Right cardiac atrium (tissue), 5 donors: ENCODE results near the gene OR7C2. TPM values are rescaled to one million over a fixed set of nuclear protein-coding genes. Genes with fewer than 3 reads are reported as not detected.

Experiments used
- ATAC-seq, 2 donors: fragments of 200-7000 bp; cut with Tn5 transposase; one replicate each; pipeline versions ENCODE4 v1.8.0 to v1.9.1; 2020; ENCODE audit warnings: moderate library complexity in 2 of 2, mild to moderate bottlenecking in 1 of 2
- DNase-seq, 3 donors: peaks; one replicate each; pipeline ENCODE4 v3.0.0-alpha.2; 2020
- H3K27ac ChIP-seq: one replicate; pipeline ENCODE4 v1.5.1; 2013; ENCODE audit warnings: mild to moderate bottlenecking, low read length, control low read depth, moderate library complexity
- H3K27me3 ChIP-seq: one replicate; pipeline ENCODE4 v1.6.1; 2013; ENCODE audit not compliant: control insufficient read depth, insufficient read depth
- H3K4me1 ChIP-seq: one replicate; pipeline ENCODE4 v1.6.1; 2013; ENCODE audit warnings: low read length; ENCODE audit not compliant: control insufficient read depth, insufficient read depth
- H3K4me3 ChIP-seq: one replicate; pipeline ENCODE4 v1.5.1; 2013; ENCODE audit warnings: low read length, control low read depth
- H3K9me3 ChIP-seq: one replicate; pipeline ENCODE4 v1.6.1; 2013; ENCODE audit warnings: low read length; ENCODE audit not compliant: control insufficient read depth
- WGBS: extraction: QIAGEN DNeasy Blood & Tissue Kit; methylation state at CpG from one replicate; pipeline ENCODE4 v1.1.7; 2013; 5-methylcytosine and 5-hydroxymethylcytosine counted together
- intact Hi-C, 4 donors: fragments of 100-400 bp; cut with DNase I; formaldehyde crosslinking; loops; one replicate each; pipeline versions ENCODE4 v1.11.0 to v1.14.0; 2022 to 2023
- polyA plus RNA-seq: library from polyadenylated mRNA; stranded (reverse); fragments of 200-250 nt; gene quantifications from one replicate; pipeline ENCODE4 v1.2.3, GENCODE V29; 2013
- total RNA-seq, 4 donors: library from RNA; stranded (reverse); fragmentation: NEBNext Ultra II Directional; extraction: Animal tissue kit (Norgen Biotek cat#: 25700); gene quantifications; one replicate each; pipeline ENCODE4 v1.2.1, GENCODE V29; 2021
- donor health status: healthy with polysubstance abuse.
- donor health status: DM: no; HTN: yes; CAD: no.
- donor health status: DM: no; HTN: no; CAD: no.
- donor health status: DM: no; HTN: yes; CAD: no; lungs with severe emphysema.
- donor health status: DM: yes; HTN: yes; CAD: no.

Gene OR7C2
- total and polyA plus RNA-seq, 5 donors, result not detected

DNA sequence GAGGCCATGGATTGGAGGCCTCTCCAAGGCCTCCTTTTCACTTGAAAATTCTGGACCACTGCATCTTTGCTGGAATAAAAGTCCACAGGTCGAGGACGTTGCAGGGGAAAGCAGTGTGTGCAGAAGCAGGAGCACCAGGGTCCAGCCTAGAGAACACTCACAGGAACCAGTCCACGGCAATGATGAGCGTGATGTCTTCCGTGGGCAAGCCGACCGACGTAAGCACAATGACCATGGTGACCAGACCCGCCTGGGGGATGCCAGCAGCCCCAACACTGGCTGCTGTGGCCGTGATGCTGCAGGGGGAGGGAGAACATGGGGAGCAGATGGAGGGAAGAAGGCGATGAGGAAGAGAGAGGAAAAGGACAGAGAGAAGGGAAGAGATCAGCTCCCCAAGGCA, 11.5 kb downstream of the OR7C2 start:
- no peaks in the 10 kb centered on the region for H3K27me3 ChIP-seq
- H3K9me3 ChIP-seq, result no peaks in the 10 kb centered on the region
- DNase-seq (no peak), ATAC-seq (no peak)
- H3K27ac ChIP-seq, result no peak overlapping the region
- no peak overlapping the region for H3K4me3 ChIP-seq
- no peaks in the 10 kb centered on the region for H3K4me1 ChIP-seq
- intact Hi-C loops, result no loop called here
- WGBS, result 81% methylated on average over 11 of the region's 11 CpGs

DNA sequence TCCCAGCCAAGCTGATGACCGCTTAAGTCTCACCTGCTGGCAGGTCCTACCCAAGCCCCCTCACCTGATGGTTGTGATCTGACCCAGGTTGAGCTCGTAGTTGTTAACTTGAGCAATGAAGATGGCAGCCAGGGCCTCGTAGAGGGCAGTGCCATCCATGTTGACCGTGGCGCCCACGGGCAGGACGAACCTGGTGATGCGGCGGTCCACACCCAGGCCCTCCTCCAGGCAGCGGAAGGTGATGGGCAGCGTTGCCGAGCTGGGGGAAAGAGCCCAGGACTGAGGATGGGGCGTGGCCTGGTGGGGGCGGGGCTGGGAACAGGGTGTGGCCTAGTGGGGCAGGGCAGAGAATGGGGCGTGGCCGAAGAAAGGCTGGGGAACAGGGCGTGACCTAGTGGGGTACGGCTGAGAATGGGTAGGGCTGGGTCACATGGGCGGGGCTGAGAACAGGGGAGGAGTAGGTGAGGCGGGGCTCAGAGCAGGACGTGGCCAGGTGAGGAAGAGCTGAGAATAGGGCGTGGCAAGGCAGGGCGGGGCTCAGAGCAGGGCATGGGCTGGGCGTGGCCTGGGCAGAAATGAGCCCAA, 12.9 kb downstream of the OR7C2 start:
- intact Hi-C loops, result no loop called here
- Histone ChIP-seq H3K9me3 (no peaks in the 10 kb centered on the region), H3K27me3 (no peaks in the 10 kb centered on the region), H3K4me3 (no peak overlapping the region), H3K27ac (no peak overlapping the region), H3K4me1 (no peaks in the 10 kb centered on the region)
- 24% methylated on average over 24 of the region's 24 CpGs for WGBS
- ATAC-seq (no peak), DNase-seq (no peak)

DNA sequence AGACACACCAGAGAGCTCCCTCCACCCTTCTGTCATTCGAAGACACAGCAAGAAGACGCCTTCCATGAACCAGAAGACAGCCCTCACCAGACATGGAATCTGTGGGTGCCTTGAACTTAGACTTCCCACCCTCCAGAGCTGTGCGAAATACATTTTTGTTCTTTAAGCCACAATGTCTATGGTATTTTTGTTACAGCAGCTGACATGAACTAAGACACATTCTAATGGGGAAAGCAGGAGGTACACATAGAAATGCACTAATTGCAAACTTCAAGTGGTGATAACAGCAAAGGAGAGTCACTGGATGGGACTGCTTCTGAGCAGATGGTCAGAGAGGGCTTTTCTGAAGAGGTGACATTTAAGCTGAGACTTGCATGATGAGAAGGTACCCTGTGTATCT, 16.2 kb downstream of the OR7C2 start:
- intact Hi-C loops, result no loop called here
- Histone ChIP-seq H3K4me1 (no peaks in the 10 kb centered on the region), H3K4me3 (no peak overlapping the region), H3K27me3 (no peaks in the 10 kb centered on the region), H3K9me3 (peaks cover 2% of the 10 kb centered on the region), H3K27ac (no peak overlapping the region)
- 83% methylated on average over 3 of the region's 3 CpGs for WGBS
- no peak for DNase-seq
- no peak for ATAC-seq

- H3K27ac ChIP-seq, result no peak overlapping the region
- ATAC-seq, result no peak
- H3K27me3 ChIP-seq, result no peaks in the 10 kb centered on the region
- H3K9me3 ChIP-seq, result peaks cover 2% of the 10 kb centered on the region
- H3K4me1 ChIP-seq, result no peaks in the 10 kb centered on the region
- intact Hi-C loops, result no loop called here
- no peak overlapping the region for H3K4me3 ChIP-seq
- DNase-seq, result no peak
- 75% methylated on average over 1 of the region's 1 CpG for WGBS
Measured at GRCh38 chr19:14959263-14959662, 18.0 kb downstream of the OR7C2 start.

DNA sequence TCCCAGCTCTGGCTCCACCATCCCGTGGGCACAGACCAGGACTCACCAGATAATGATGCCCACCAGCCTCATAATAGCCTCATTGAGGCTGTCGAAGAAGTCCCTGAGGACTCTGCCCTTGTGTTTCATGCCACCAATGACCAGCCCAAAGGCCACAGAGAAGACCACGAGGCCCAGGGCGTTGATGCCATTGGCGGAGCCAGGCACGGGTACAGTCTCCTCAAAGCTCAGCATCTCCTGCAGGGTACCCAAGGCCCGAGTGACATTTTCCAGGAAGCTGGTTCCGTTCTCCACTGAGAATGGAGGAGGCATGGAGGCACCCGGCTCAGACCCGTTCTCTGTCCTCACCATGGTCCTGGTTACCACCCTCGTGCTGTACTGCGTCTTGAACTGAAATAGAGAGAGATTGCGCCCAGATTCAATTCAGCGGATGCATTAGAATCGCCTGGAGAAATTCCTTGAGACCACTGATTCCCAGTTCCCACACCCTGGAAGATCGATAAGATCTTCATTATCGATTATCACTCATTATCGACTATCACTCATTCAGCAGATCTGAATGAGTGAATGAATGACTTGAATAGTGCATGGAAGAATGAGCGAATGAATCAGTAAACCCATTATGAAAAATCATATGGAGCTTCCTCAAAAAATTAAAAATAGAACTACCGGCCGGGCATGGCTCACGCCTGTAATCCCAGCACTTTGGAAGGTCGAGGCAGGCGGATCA, 20.8 kb downstream of the OR7C2 start:
- Histone ChIP-seq H3K27me3 (no peaks in the 10 kb centered on the region), H3K9me3 (peaks cover 2% of the 10 kb centered on the region), H3K4me3 (no peak overlapping the region), H3K4me1 (no peaks in the 10 kb centered on the region), H3K27ac (no peak overlapping the region)
- WGBS, result 90% methylated on average over 24 of the region's 24 CpGs
- no peak for ATAC-seq
- intact Hi-C loops, result no loop called here
- no peak for DNase-seq

GRCh38 chr19:14968247-14968646, 27.0 kb downstream of the OR7C2 start:
- WGBS, result 92% methylated on average over 14 of the region's 14 CpGs
- DNase-seq (no peak), ATAC-seq (no peak)
- intact Hi-C loops, result no loop called here
- Histone ChIP-seq H3K4me1 (no peaks in the 10 kb centered on the region), H3K27ac (no peak overlapping the region), H3K9me3 (no peaks in the 10 kb centered on the region), H3K4me3 (no peak overlapping the region), H3K27me3 (no peaks in the 10 kb centered on the region)

GRCh38 chr19:14971474-14971873, 30.2 kb downstream of the OR7C2 start:
- ATAC-seq (no peak), DNase-seq (no peak)
- Histone ChIP-seq H3K4me1 (no peaks in the 10 kb centered on the region), H3K27ac (no peak overlapping the region), H3K9me3 (no peaks in the 10 kb centered on the region), H3K4me3 (no peak overlapping the region), H3K27me3 (no peaks in the 10 kb centered on the region)
- intact Hi-C loops, result no loop called here
- 80% methylated on average over 7 of the region's 7 CpGs for WGBS

- ATAC-seq (no peak), DNase-seq (no peak)
- intact Hi-C loops, result no loop called here
- H3K27ac ChIP-seq, result no peak overlapping the region
- no peak overlapping the region for H3K4me3 ChIP-seq
- WGBS, result 85% methylated on average over 27 of the region's 27 CpGs
- no peaks in the 10 kb centered on the region for H3K27me3 ChIP-seq
- H3K9me3 ChIP-seq, result peaks cover 4% of the 10 kb centered on the region
- H3K4me1 ChIP-seq, result no peaks in the 10 kb centered on the region
Measured at GRCh38 chr19:14972676-14973075, 31.4 kb downstream of the OR7C2 start.

DNA sequence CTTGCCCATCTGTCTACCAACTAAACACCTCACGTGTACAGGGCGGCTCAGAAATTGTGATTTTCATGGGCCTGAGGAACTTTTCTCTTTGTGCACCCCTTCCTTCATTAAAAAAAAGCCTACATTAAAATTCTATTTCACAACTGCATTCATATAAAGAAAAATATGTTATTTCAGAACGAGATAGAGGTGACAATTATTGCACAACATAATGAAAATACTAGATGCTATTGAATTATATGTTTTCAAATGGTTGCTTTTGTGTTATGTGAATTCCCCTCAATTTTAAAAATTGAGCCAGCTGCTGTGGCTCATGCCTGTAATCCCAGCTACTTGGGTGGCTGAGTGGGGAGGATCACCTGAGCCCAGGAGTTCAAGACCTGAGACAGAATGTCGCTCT, 33.2 kb downstream of the OR7C2 start:
- WGBS, result 71% methylated on average over 4 of the region's 4 CpGs
- DNase-seq, result no peak
- ATAC-seq, result no peak
- no peaks in the 10 kb centered on the region for H3K4me1 ChIP-seq
- H3K4me3 ChIP-seq, result no peak overlapping the region
- intact Hi-C loops, result no loop called here
- H3K27me3 ChIP-seq, result no peaks in the 10 kb centered on the region
- no peak overlapping the region for H3K27ac ChIP-seq
- H3K9me3 ChIP-seq, result peaks cover 4% of the 10 kb centered on the region

- H3K27ac ChIP-seq, result no peak overlapping the region
- H3K27me3 ChIP-seq, result no peaks in the 10 kb centered on the region
- no peaks in the 10 kb centered on the region for H3K4me1 ChIP-seq
- DNase-seq (no peak), ATAC-seq (no peak)
- intact Hi-C loops, result no loop called here
- peaks cover 4% of the 10 kb centered on the region for H3K9me3 ChIP-seq
- WGBS, result 63% methylated on average over 5 of the region's 5 CpGs
- H3K4me3 ChIP-seq, result no peak overlapping the region
Measured at GRCh38 chr19:14977128-14977527, 35.8 kb downstream of the OR7C2 start.

DNA sequence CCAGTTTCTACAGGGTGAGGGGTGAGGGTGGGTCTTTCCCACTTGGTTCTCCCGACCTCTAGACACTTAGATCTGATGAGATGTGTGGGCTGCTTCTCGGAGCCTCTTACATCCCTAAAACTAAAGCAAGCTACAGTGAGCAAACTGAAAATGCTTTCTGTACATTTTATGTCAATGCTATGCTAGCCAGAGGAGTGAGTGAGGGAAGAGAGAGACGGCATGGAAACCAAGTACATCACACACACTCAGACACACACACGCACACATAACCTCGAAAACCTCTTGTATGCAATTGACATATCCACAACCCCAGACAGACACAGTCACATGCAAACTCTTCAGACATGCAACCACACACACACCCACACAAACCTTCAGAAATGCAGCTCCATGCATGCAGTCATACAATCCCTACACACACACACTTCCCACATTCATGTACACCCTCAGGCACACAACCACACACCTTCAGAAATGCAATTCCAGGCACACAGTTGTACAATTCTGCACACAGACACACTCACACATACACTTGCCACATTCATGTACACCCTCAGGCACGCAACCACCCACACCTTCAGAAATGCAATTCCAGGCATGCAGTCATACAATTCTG, 37.0 kb downstream of the OR7C2 start:
- no peaks in the 10 kb centered on the region for H3K4me1 ChIP-seq
- ATAC-seq (no peak), DNase-seq (no peak)
- peaks cover 4% of the 10 kb centered on the region for H3K9me3 ChIP-seq
- H3K27me3 ChIP-seq, result no peaks in the 10 kb centered on the region
- 62% methylated on average over 6 of the region's 6 CpGs for WGBS
- intact Hi-C loops, result no loop called here
- H3K4me3 ChIP-seq, result no peak overlapping the region
- no peak overlapping the region for H3K27ac ChIP-seq
